ENCODE results near the gene COMMD6. TPM values are rescaled to one million over a fixed set of nuclear protein-coding genes. Genes with fewer than 3 reads are reported as not detected.

COMMD6 gene
- total RNA-seq, 1 experiment from 2014 or later = 101 TPM

- DNase-seq (ENCODE audit: low read depth) = no peak
These were observed 7.1 kb downstream of the COMMD6 start for GRCh38 chr13:75530549-75530961.

GRCh38 chr13:75521956-75522355 lies 15.7 kb downstream of the COMMD6 start:
- DNase-seq (ENCODE audit: low read depth) = no peak

GRCh38 chr13:75518439-75519088 lies 19.1 kb downstream of the COMMD6 start:
- DNase-seq (ENCODE audit: low read depth) = no peak

- peak; percentile 40 for DNase-seq (ENCODE audit: low read depth)
These were observed 23.3 kb downstream of the COMMD6 start for GRCh38 chr13:75514080-75514995.

- DNase-seq (ENCODE audit: low read depth) = no peak
These were observed 24.4 kb downstream of the COMMD6 start for GRCh38 chr13:75513271-75513670.

- DNase-seq (ENCODE audit: low read depth) = no peak
These were observed 25.4 kb downstream of the COMMD6 start for GRCh38 chr13:75512253-75512652.

GRCh38 chr13:75511051-75511625 lies 26.5 kb downstream of the COMMD6 start:
- DNase-seq (ENCODE audit: low read depth) = no peak

- DNase-seq (ENCODE audit: low read depth) = no peak
These were observed 29.6 kb downstream of the COMMD6 start for GRCh38 chr13:75508002-75508548.

GRCh38 chr13:75507027-75508001 lies 30.3 kb downstream of the COMMD6 start:
- DNase-seq (ENCODE audit: low read depth) = no peak

GRCh38 chr13:75506018-75506417 lies 31.6 kb downstream of the COMMD6 start:
- no peak for DNase-seq (ENCODE audit: low read depth)

- no peak for DNase-seq (ENCODE audit: low read depth)
These were observed 32.3 kb downstream of the COMMD6 start for GRCh38 chr13:75505327-75505726.

- DNase-seq (ENCODE audit: low read depth) = no peak
These were observed 41.7 kb downstream of the COMMD6 start for GRCh38 chr13:75495938-75496337.

- DNase-seq (ENCODE audit: low read depth) = no peak
These were observed 43.1 kb downstream of the COMMD6 start for GRCh38 chr13:75494491-75494890.

GRCh38 chr13:75493156-75493555 lies 44.5 kb downstream of the COMMD6 start:
- DNase-seq (ENCODE audit: low read depth) = no peak

GRCh38 chr13:75492389-75492788 lies 45.3 kb downstream of the COMMD6 start:
- no peak for DNase-seq (ENCODE audit: low read depth)

GRCh38 chr13:75491376-75491775 lies 46.3 kb downstream of the COMMD6 start:
- no peak for DNase-seq (ENCODE audit: low read depth)

- DNase-seq (ENCODE audit: low read depth) = peak; percentile 45
These were observed 48.0 kb downstream of the COMMD6 start for GRCh38 chr13:75489502-75490263.

- DNase-seq (ENCODE audit: low read depth) = peak; percentile 49
These were observed 51.2 kb downstream of the COMMD6 start for GRCh38 chr13:75486146-75487062.
